H9 (cell line): Measurements from ENCODE around the gene BCHE. TPM values are rescaled to one million over a fixed set of nuclear protein-coding genes. Genes with fewer than 3 reads are reported as not detected.

ENCODE experiments used
- DNase-seq: peaks from one replicate; pipeline ENCODE4 v3.0.0-alpha.2; 2017
- H2AFZ ChIP-seq: one replicate; pipeline ENCODE4 v1.6.1; 2013; ENCODE audit warnings: mild to moderate bottlenecking, low read length, control low read depth, moderate library complexity
- H2AK5ac ChIP-seq: 2 replicates; pipeline ENCODE4 v1.6.1; 2013; ENCODE audit warnings: low read length, control low read depth, mixed read lengths; ENCODE audit not compliant: insufficient read length
- H2BK120ac ChIP-seq: one replicate; pipeline ENCODE4 v1.6.1; 2013; ENCODE audit warnings: low read depth, mild to moderate bottlenecking, low read length, control low read depth, inconsistent platforms; ENCODE audit not compliant: poor library complexity, severe bottlenecking
- H2BK12ac ChIP-seq: 2 replicates; pipeline ENCODE4 v1.6.1; 2013; ENCODE audit warnings: low read length, control low read depth, mixed read lengths, low read depth; ENCODE audit not compliant: insufficient read length
- H2BK15ac ChIP-seq: 2 replicates; pipeline ENCODE4 v1.6.1; 2013; ENCODE audit warnings: low read depth, low read length, control low read depth
- H2BK20ac ChIP-seq: one replicate; pipeline ENCODE4 v1.6.1; 2013; ENCODE audit warnings: low read depth, mild to moderate bottlenecking, low read length, control low read depth, inconsistent platforms; ENCODE audit not compliant: poor library complexity, severe bottlenecking
- H2BK5ac ChIP-seq: 2 replicates; pipeline ENCODE4 v1.6.1; 2013; ENCODE audit warnings: low read length, control low read depth, mixed read lengths; ENCODE audit not compliant: insufficient read length
- H3K14ac ChIP-seq: 2 replicates; pipeline ENCODE4 v1.6.1; 2013; ENCODE audit warnings: low read length, control low read depth; ENCODE audit not compliant: insufficient read depth
- H3K18ac ChIP-seq: 2 replicates; pipeline ENCODE4 v1.6.1; 2013; ENCODE audit warnings: low read depth, mild to moderate bottlenecking, mixed read lengths, low read length, control low read depth; ENCODE audit not compliant: insufficient read length
- H3K23ac ChIP-seq: 2 replicates; pipeline ENCODE4 v1.6.1; 2013; ENCODE audit warnings: low read length, control low read depth, mixed read lengths, low read depth; ENCODE audit not compliant: insufficient read length
- H3K23me2 ChIP-seq: 2 replicates; pipeline ENCODE4 v1.6.1; 2013; ENCODE audit warnings: low read depth, mild to moderate bottlenecking, mixed read lengths, low read length, control low read depth; ENCODE audit not compliant: insufficient read length, poor library complexity, severe bottlenecking
- H3K27ac ChIP-seq: 2 replicates; pipeline ENCODE4 v1.5.1; 2013; ENCODE audit warnings: low read length, control low read depth, mixed read lengths, low read depth; ENCODE audit not compliant: insufficient read length
- H3K27me3 ChIP-seq: 2 replicates; pipeline ENCODE4 v1.6.1; 2013; ENCODE audit warnings: low read length, control low read depth, inconsistent platforms; ENCODE audit not compliant: insufficient read depth
- H3K4ac ChIP-seq: 2 replicates; pipeline ENCODE4 v1.6.1; 2013; ENCODE audit warnings: low read depth, mild to moderate bottlenecking, control low read depth, inconsistent platforms, low read length, moderate library complexity
- H3K4me1 ChIP-seq: 2 replicates; pipeline ENCODE4 v1.6.1; 2013; ENCODE audit warnings: low read length, control low read depth, inconsistent platforms; ENCODE audit not compliant: insufficient read depth
- H3K4me2 ChIP-seq: 2 replicates; pipeline ENCODE4 v1.6.1; 2013; ENCODE audit warnings: low read length, control low read depth, mixed read lengths; ENCODE audit not compliant: insufficient read length, insufficient read depth
- H3K56ac ChIP-seq: 2 replicates; pipeline ENCODE4 v1.6.1; 2013; ENCODE audit warnings: low read depth, mild to moderate bottlenecking, mixed read lengths, low read length, control low read depth; ENCODE audit not compliant: insufficient read length
- H3K79me1 ChIP-seq: 2 replicates; pipeline ENCODE4 v1.6.1; 2013; ENCODE audit warnings: low read depth, mild to moderate bottlenecking, moderate library complexity, low read length, control low read depth, inconsistent platforms; ENCODE audit not compliant: insufficient read depth, poor library complexity, severe bottlenecking
- H3K79me2 ChIP-seq: 2 replicates; pipeline ENCODE4 v1.6.1; 2013; ENCODE audit warnings: low read length, control low read depth, inconsistent platforms; ENCODE audit not compliant: insufficient read depth
- H3K9ac ChIP-seq: 2 replicates; pipeline ENCODE4 v1.6.1; 2013; ENCODE audit warnings: low read length, control low read depth, mixed read lengths; ENCODE audit not compliant: insufficient read length; ENCODE audit errors: extremely low read depth
- H3K9me3 ChIP-seq: one replicate; pipeline ENCODE4 v1.6.1; 2013; ENCODE audit warnings: low read depth, low read length, inconsistent platforms; ENCODE audit not compliant: control insufficient read depth
- H3T11ph ChIP-seq: one replicate; pipeline ENCODE4 v1.6.1; 2013; ENCODE audit warnings: mild to moderate bottlenecking, low read length, control low read depth, inconsistent platforms
- H4K20me1 ChIP-seq: one replicate; pipeline ENCODE4 v1.6.1; 2013; ENCODE audit not compliant: control insufficient read depth, insufficient read length, insufficient read depth
- H4K5ac ChIP-seq: 2 replicates; pipeline ENCODE4 v1.6.1; 2013; ENCODE audit warnings: low read depth, mild to moderate bottlenecking, mixed read lengths, low read length, control low read depth; ENCODE audit not compliant: insufficient read length
- H4K8ac ChIP-seq: replicated peaks from 2 replicates; pipeline ENCODE4 v1.6.1; 2013; ENCODE audit warnings: low read length, control low read depth, mixed read lengths, low read depth; ENCODE audit not compliant: insufficient read length
- H4K91ac ChIP-seq: 2 replicates; pipeline ENCODE4 v1.6.1; 2013; ENCODE audit warnings: low read depth, mild to moderate bottlenecking, moderate library complexity, mixed read lengths, low read length, control low read depth; ENCODE audit not compliant: insufficient read length
- H3K27ac Mint-ChIP-seq, 3 experiments: 2 replicates in 2 of 3; 3 replicates in 1 of 3; pipeline ENCODE4 v1.8.0; 2020 to 2021; ENCODE audit warnings: mixed read lengths in 3 of 3, mild to moderate bottlenecking in 1 of 3, moderate library complexity in 1 of 3
- H3K27me3 Mint-ChIP-seq: 2 replicates; pipeline ENCODE4 v1.8.0; 2021; ENCODE audit warnings: low read depth, mild to moderate bottlenecking, moderate library complexity, mixed read lengths
- H3K36me3 Mint-ChIP-seq, 3 experiments: 2 replicates in 2 of 3; 3 replicates in 1 of 3; pipeline ENCODE4 v1.8.0; 2020 to 2021; ENCODE audit warnings: low read depth in 3 of 3, mixed read lengths in 3 of 3; ENCODE audit not compliant: insufficient read depth in 1 of 3
- H3K4me1 Mint-ChIP-seq, 2 experiments: 2 replicates each; pipeline ENCODE4 v1.8.0; 2020; ENCODE audit warnings: mixed read lengths in 2 of 2
- H3K4me3 Mint-ChIP-seq, 2 experiments: 2 replicates in 1 of 2; 3 replicates in 1 of 2; pipeline ENCODE4 v1.8.0; 2020 to 2021; ENCODE audit warnings: mild to moderate bottlenecking in 2 of 2, mixed read lengths in 2 of 2, moderate library complexity in 1 of 2
- H3K9me3 Mint-ChIP-seq, 2 experiments: 2 replicates in 1 of 2; 3 replicates in 1 of 2; pipeline ENCODE4 v1.8.0; 2020; ENCODE audit warnings: mild to moderate bottlenecking in 2 of 2, mixed read lengths in 2 of 2, moderate library complexity in 1 of 2
- CTCF ChIP-seq: fragments of 200-600 bp; sonication (generic); conservative IDR thresholded peaks from 3 replicates; pipeline ENCODE4 v1.8.0; 2021; ENCODE audit warnings: antibody characterized with exemption, mild to moderate bottlenecking
- total RNA-seq: library from RNA; stranded (reverse); gene quantifications from 2 replicates; pipeline ENCODE4 v1.2.1, GENCODE V29; 2021

BCHE gene
- total RNA-seq, 1 experiment from 2014 or later = 1.4 TPM

GRCh38 chr3:165753560-165753959 is 83.7 kb downstream of the BCHE start:
- H3T11ph ChIP-seq = no peak overlapping the region
- H3K9me3 ChIP-seq = no peaks in the 10 kb centered on the region
- H2AK5ac ChIP-seq = no peak overlapping the region
- no peak for DNase-seq
- no peak overlapping the region for H4K91ac ChIP-seq
- peaks cover 0 to 2% of the 10 kb centered on the region in 2 experiments; a peak in 2 of 5 replicates for H3K9me3 Mint-ChIP-seq
- no peak overlapping the region for H3K9ac ChIP-seq
- no peak overlapping the region for H2AFZ ChIP-seq
- no peak overlapping the region for H3K4me3 Mint-ChIP-seq
- H3K27ac Mint-ChIP-seq = no peak overlapping the region
- no peak overlapping the region for H3K4me2 ChIP-seq
- no peaks in the 10 kb centered on the region for H3K23me2 ChIP-seq
- H2BK20ac ChIP-seq = no peak overlapping the region
- H3K14ac ChIP-seq = no peak overlapping the region
- no peaks in the 10 kb centered on the region for H4K20me1 ChIP-seq
- no peak overlapping the region for H2BK120ac ChIP-seq
- H4K5ac ChIP-seq = no peak overlapping the region
- no peak overlapping the region for H4K8ac ChIP-seq
- H3K18ac ChIP-seq = no peak overlapping the region
- no peak overlapping the region for H2BK15ac ChIP-seq
- no peak overlapping the region for H3K4ac ChIP-seq
- H3K56ac ChIP-seq = no peak overlapping the region
- H3K79me2 ChIP-seq = no peaks in the 10 kb centered on the region
- no peaks in the 10 kb centered on the region for H3K79me1 ChIP-seq
- H3K4me1 ChIP-seq = no peaks in the 10 kb centered on the region
- no peak overlapping the region for H2BK12ac ChIP-seq
- H3K27me3 Mint-ChIP-seq = no peaks in the 10 kb centered on the region
- H3K36me3 Mint-ChIP-seq = no peaks in the 10 kb centered on the region
- 0 out of 4 replicates have a peak, but pooled peaks cover 5 to 8% of the 10 kb centered on the region in 2 experiments for H3K4me1 Mint-ChIP-seq
- no peak overlapping the region for H3K23ac ChIP-seq
- TF ChIP-seq CTCF = no peak
- H3K27ac ChIP-seq = no peak overlapping the region
- H3K27me3 ChIP-seq = no peaks in the 10 kb centered on the region
- no peak overlapping the region for H2BK5ac ChIP-seq
